GM23248 (cell line): ENCODE data around the gene TSPAN4.

Experiments
- EZH2 ChIP-seq: fragments of 200-600 bp; sonication (generic); IDR thresholded peaks from 2 replicates; pipeline ENCODE4 v1.6.1; 2018; ENCODE audit warnings: antibody characterized with exemption, mild to moderate bottlenecking; ENCODE audit not compliant: insufficient read depth, poor library complexity, severe bottlenecking
- EZH2phosphoT487 ChIP-seq: fragments of 200-600 bp; sonication (generic); IDR thresholded peaks from 2 replicates; pipeline ENCODE4 v1.6.1; 2018; ENCODE audit warnings: antibody characterized with exemption, moderate library complexity, mild to moderate bottlenecking, low read depth; ENCODE audit not compliant: insufficient read depth

DNA sequence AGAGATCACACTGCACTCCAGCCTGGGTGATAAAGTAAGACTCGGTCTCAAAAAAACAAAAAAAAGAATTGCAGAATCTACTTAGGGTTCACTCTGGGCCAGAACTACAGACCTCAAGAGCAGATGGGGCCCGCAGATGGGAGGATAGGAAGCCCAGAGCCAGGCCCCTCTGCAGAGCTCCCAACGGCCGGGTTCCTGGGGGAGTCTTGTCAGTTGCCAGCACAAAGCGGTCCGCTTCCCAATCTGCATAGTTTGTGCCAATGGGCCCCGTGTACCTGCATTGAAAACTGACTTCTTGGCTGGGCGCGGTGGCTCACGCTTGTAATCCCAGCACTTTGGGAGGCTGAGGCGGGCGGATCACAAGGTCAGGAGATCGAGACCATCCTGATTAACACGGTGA, 69.6 kb downstream of the TSPAN4 start:
- TF ChIP-seq EZH2: no peak
- no peak for TF ChIP-seq EZH2phosphoT487
